HG03039 (cell line): ENCODE results near the gene FLOT1.
A peak's percentile ranks its signal among the peaks of the same experiment; 100 is the strongest.

Experiments
- ATAC-seq: cut with Tn5 transposase; IDR thresholded peaks from one replicate; pipeline ENCODE4 v1.9.1; 2021; ENCODE audit warnings: mild to moderate bottlenecking, moderate library complexity; ENCODE audit not compliant: unreplicated experiment

FLOT1 gene, protein sequence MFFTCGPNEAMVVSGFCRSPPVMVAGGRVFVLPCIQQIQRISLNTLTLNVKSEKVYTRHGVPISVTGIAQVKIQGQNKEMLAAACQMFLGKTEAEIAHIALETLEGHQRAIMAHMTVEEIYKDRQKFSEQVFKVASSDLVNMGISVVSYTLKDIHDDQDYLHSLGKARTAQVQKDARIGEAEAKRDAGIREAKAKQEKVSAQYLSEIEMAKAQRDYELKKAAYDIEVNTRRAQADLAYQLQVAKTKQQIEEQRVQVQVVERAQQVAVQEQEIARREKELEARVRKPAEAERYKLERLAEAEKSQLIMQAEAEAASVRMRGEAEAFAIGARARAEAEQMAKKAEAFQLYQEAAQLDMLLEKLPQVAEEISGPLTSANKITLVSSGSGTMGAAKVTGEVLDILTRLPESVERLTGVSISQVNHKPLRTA

DNA sequence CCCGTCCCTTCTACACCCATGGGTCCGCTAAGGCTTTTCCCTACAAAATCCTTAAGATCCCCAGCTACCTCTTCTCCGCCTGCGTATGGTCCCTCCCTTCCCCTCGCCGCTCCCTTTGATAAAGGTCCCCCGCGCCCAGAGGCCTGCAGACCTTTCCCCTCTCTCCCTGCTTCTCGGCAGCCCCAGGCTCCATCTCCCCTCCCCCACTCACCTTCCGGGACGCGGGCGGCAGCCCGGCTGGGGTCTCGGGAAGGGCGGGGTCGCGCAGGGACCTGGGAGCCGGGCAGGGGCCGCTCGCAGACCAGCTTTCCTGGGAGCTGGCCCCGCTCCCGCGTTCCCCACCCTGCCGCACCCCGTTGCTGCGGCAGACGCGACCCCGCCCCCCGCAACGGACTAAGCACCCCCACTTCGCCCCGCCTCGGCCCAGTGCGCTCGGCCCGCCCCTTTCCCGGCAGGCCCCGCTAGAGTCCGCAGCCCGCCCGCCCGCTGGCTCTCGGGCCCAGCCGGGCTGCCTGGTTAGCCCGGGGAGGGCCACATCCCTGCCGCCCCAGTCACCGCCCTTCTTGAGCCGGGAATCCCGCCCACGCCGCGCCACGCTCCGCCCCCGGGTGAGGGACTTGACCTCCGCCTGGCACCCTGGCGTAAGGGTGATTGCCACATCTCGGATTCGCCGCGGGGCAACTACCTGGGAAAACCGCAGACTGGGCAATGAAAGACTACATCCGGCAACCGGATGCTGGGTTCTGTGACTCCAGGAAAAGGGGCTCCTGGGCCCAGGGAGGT, at the start of gene FLOT1:
FLOT1 (minus strand) TSS at position 372 of the 783 bp plus-strand sequence. CDS start 498 bp downstream, outside the sequence.
- ATAC-seq, result peak; percentile 70

DNA sequence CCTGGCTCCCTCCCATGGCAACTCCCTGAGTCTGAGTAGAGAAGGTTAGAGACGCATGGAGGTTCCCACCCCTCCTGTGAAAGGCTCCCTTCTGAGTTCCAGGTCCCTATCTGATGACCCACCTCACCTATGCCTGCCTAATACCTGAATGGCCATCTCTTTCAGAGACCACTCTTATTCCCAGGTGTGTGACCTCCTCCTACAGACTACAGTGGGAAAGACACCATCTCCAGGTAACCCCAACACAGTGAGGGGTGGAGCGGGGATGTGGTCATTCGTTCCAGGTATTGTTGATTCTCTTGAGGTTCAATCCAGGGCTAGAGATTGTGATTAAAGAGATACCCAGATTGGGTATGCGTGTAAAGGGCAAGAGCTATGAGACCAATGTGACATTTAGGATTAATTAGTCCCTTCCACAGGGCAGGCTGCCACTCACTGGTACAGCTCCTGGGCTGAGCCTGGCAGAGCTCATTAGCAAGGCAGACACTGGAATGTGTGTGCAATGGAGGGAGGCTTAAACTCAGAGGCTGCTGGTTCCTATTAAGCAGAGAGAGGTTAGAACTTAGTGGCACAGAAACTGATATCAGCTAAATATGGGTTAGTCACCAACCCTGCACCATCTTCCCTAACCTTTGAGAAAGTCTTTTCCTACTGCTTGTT, 48.4 kb upstream of the FLOT1 start:
- no peak for ATAC-seq

DNA sequence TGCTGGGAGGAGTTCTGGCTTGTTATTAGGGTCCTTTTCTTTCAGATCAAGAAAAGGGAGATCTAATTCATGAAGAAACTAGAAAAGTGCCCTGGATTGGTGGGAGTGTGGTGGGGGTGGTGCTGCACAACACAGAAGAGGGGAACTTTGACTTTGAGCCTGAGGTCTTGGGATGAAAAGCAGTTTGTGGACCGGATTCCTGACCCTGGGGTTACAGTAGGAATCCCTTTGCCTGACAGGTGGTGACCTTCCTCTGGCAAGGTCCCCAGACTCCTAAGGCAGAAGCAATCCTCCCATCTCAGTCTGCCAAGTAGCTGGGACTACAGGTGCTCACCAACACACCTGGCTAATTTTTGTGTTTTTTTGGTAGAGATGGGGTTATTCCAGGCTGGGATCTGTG, 47.1 kb upstream of the FLOT1 start:
- no peak for ATAC-seq

DNA sequence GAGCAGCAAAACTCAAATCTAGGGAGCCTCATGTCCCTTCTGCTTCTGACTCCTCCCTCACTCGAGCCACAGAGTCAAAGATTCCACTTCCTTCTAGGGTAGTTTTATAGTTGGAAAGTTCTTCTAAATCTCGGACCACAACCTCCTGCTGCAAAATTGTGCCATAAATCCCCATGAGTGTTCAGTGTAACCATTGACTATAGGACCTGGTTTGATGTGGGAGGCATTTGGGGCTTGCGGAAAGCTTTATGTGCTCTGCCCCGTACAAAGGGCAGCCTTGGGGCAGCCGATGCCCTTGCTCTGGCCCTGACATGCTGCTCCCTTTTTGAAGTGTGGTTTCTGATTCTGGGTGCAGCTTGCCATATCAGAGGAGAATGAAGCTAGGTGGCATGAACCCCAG, 45.5 kb upstream of the FLOT1 start:
- ATAC-seq, result no peak

DNA sequence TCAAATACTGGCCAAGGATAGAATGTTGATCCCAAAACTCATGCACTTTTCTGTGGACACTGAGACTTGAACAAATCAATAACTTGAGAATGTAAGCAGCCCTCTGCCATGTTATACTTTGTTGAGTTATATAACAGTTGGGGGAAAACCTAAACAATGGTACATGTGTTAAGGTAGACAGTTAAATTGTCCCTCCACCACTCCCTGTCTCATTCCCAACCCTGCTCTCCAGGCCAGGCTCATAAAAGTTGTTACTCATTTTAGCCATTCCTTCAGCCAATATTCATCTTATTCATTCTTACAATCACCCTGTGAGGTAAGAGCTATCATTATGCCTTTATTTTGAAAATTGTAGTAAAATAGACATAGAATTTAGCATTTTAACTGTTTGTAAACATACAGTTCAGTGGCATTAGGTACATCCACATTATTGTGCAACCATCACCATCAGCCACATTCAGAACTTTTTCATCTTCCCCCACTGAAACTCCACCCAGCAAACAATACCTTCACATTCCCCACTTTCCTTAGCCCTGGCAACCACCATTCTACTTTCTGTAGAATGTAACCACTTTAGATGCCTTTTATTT, 40.0 kb upstream of the FLOT1 start:
- no peak for ATAC-seq

GRCh38 chr6:30781743-30782424, 39.4 kb upstream of the FLOT1 start:
- ATAC-seq, result no peak

DNA sequence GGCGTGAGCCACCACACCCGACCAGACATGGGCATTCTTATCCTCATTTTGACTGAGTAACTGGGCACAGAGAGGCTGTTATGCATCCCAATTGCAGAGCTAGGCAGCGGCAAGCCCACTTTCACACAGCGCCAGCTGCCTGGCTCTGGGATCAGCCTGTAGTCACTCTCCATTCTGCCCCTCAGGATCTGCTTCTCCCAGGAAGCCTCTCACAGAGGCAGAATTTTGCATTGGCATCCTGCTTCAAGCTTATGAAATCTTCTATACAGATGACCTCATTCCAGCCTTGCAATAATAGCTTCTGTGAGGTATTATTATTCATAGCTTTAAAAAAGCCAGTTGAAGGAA, 38.9 kb upstream of the FLOT1 start:
- ATAC-seq, result no peak

DNA sequence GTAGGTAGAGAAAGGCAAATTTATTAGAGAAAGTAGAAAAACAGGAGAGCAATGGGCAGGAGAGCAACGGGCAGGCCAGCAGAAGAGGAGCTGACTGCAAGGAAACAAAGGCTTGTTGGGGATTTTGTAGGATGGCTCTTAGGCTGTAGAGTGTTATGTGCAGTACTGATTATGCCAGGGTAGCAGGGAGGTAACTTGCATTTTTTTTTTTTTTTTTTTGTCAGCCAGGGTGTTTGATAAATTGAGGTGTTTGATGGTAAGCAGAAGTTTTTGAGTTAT, 38.1 kb upstream of the FLOT1 start:
- no peak for ATAC-seq

GRCh38 chr6:30779850-30780641, 37.6 kb upstream of the FLOT1 start:
- no peak for ATAC-seq

- ATAC-seq, result no peak
These were observed 35.6 kb upstream of the FLOT1 start for GRCh38 chr6:30778001-30778635.

- no peak for ATAC-seq
These were observed 34.6 kb upstream of the FLOT1 start for GRCh38 chr6:30777155-30777485.

DNA sequence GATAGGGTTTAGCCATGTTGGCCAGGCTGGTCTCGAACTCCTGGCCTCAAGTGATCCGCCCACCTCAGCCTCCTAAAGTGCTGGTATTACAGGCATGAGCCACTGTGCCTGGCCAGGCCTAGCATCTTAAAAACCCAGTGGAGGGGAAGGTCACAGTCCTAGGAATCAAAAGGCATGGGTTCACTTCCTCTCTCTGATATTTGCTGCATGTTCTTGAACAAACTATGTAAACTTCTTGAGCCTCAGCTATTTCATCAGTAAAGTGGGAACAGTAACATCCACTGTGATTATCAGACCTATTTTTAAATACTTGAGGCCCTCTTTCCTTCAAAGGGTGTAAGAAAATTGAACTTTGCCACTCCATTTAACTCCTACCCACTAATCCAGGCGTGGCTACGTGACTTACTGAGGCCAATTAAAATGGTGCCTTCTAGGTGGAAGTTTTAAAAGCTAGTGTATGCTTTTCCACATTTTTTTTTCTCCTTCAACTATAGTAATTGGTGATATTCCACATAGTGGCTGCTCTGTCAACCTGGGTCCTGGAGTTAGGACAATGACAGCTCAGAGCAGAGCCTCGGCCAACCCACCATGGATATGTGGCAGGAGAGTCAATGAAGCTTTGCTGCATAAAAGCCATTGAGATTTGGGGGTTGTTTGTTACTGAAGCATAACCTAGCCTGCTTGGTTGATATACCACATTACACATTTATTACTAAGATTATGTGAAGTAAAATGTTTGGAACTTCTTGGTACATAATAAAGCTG, 34.1 kb upstream of the FLOT1 start:
- no peak for ATAC-seq

- ATAC-seq, result no peak
These were observed 32.6 kb upstream of the FLOT1 start for GRCh38 chr6:30775104-30775503.

DNA sequence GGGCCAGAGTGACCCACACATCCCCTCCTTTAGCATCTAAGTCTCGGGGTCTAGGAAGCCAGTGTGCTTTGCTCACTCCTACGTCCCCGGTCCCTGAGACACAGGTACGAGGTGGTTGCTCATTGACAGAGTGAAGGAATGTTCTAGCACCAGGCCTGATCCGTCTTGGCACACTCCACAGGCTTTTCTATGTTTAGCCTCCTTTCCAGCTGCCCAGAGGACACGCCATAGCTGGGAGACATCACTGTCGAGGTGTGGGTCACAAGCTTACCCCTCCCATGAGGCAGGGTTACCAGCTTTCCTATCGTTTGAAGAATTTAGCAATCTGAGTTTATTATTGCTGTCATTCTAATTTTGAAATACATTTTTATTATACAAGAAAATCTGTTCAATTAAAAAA, 32.2 kb upstream of the FLOT1 start:
- no peak for ATAC-seq

- ATAC-seq, result no peak
These were observed 28.1 kb upstream of the FLOT1 start for GRCh38 chr6:30770592-30770991.

- no peak for ATAC-seq
These were observed 27.5 kb upstream of the FLOT1 start for GRCh38 chr6:30769853-30770524.

DNA sequence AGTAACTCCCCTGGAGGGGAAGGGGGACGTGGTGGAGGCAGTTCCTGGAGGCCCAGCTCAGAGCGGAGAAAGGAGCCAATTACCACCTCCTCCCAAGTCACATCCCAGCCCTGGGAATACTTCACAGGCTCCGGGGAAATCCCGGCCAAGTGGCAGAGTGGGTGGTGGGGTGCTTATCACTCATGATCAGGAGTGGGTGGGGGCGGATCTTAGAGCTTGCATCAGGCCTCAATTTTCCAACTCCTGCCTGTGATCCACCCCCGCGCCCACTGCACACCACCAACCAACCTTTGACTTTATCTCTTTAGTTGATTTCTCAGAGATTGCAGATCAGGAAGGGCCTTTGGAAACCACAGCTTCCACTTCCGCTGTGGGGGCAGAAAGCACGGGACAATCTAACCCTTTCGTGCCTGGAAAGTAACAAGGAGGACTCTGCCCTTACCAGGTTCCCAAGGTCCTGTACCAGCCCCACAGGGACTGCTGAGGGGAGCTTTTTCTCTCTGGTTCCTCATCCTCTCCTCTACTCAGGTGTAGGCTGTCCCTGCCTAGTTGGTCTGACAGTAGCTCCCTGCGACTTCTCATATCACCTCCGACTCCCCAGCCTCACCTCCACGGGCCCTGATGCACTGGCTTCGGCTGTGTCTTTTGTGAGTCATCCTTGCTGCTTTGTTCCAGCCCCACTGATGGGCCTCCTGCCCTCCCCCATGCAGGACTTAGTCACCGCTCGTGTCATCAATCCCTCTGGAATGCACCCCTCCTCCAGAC, 26.8 kb upstream of the FLOT1 start:
- ATAC-seq, result no peak

DNA sequence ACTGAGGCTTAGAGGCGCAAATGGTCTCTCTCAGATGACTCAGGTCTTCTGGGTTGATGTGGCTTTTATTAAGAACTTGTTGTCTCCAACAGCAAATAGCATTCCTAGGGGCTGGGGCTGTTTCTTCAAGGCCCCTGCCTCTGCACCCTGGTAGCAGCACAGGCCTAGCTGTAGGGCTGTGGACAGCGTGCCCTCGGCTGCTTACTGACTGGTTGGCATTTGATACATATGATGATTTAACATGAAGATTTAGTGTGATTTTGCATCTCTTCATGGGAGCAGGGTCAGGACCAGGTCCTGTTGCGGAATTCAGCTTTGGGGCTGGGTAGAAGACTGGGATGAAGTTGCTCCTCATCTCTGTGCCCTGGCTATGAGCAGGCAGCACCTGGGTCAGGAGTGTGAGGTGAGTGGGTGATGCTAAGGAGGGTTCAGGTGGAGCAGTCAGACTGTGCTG, 26.2 kb upstream of the FLOT1 start:
- ATAC-seq, result no peak
